H9 (cell line): Measurements from ENCODE around the gene TBC1D3B. TPM values are rescaled to one million over a fixed set of nuclear protein-coding genes. Genes with fewer than 3 reads are reported as not detected.
A peak's percentile ranks its signal among the peaks of the same experiment; 100 is the strongest.

Source experiments
- DNase-seq: peaks from one replicate; pipeline ENCODE4 v3.0.0-alpha.2; 2017
- H2AFZ ChIP-seq: one replicate; pipeline ENCODE4 v1.6.1; 2013; ENCODE audit warnings: mild to moderate bottlenecking, low read length, control low read depth, moderate library complexity
- H2AK5ac ChIP-seq: 2 replicates; pipeline ENCODE4 v1.6.1; 2013; ENCODE audit warnings: low read length, control low read depth, mixed read lengths; ENCODE audit not compliant: insufficient read length
- H2BK120ac ChIP-seq: one replicate; pipeline ENCODE4 v1.6.1; 2013; ENCODE audit warnings: low read depth, mild to moderate bottlenecking, low read length, control low read depth, inconsistent platforms; ENCODE audit not compliant: poor library complexity, severe bottlenecking
- H2BK12ac ChIP-seq: 2 replicates; pipeline ENCODE4 v1.6.1; 2013; ENCODE audit warnings: low read length, control low read depth, mixed read lengths, low read depth; ENCODE audit not compliant: insufficient read length
- H2BK15ac ChIP-seq: 2 replicates; pipeline ENCODE4 v1.6.1; 2013; ENCODE audit warnings: low read depth, low read length, control low read depth
- H2BK20ac ChIP-seq: one replicate; pipeline ENCODE4 v1.6.1; 2013; ENCODE audit warnings: low read depth, mild to moderate bottlenecking, low read length, control low read depth, inconsistent platforms; ENCODE audit not compliant: poor library complexity, severe bottlenecking
- H2BK5ac ChIP-seq: 2 replicates; pipeline ENCODE4 v1.6.1; 2013; ENCODE audit warnings: low read length, control low read depth, mixed read lengths; ENCODE audit not compliant: insufficient read length
- H3K14ac ChIP-seq: 2 replicates; pipeline ENCODE4 v1.6.1; 2013; ENCODE audit warnings: low read length, control low read depth; ENCODE audit not compliant: insufficient read depth
- H3K18ac ChIP-seq: 2 replicates; pipeline ENCODE4 v1.6.1; 2013; ENCODE audit warnings: low read depth, mild to moderate bottlenecking, mixed read lengths, low read length, control low read depth; ENCODE audit not compliant: insufficient read length
- H3K23ac ChIP-seq: 2 replicates; pipeline ENCODE4 v1.6.1; 2013; ENCODE audit warnings: low read length, control low read depth, mixed read lengths, low read depth; ENCODE audit not compliant: insufficient read length
- H3K23me2 ChIP-seq: 2 replicates; pipeline ENCODE4 v1.6.1; 2013; ENCODE audit warnings: low read depth, mild to moderate bottlenecking, mixed read lengths, low read length, control low read depth; ENCODE audit not compliant: insufficient read length, poor library complexity, severe bottlenecking
- H3K27ac ChIP-seq: 2 replicates; pipeline ENCODE4 v1.5.1; 2013; ENCODE audit warnings: low read length, control low read depth, mixed read lengths, low read depth; ENCODE audit not compliant: insufficient read length
- H3K27me3 ChIP-seq: 2 replicates; pipeline ENCODE4 v1.6.1; 2013; ENCODE audit warnings: low read length, control low read depth, inconsistent platforms; ENCODE audit not compliant: insufficient read depth
- H3K4ac ChIP-seq: 2 replicates; pipeline ENCODE4 v1.6.1; 2013; ENCODE audit warnings: low read depth, mild to moderate bottlenecking, control low read depth, inconsistent platforms, low read length, moderate library complexity
- H3K4me1 ChIP-seq: 2 replicates; pipeline ENCODE4 v1.6.1; 2013; ENCODE audit warnings: low read length, control low read depth, inconsistent platforms; ENCODE audit not compliant: insufficient read depth
- H3K4me2 ChIP-seq: 2 replicates; pipeline ENCODE4 v1.6.1; 2013; ENCODE audit warnings: low read length, control low read depth, mixed read lengths; ENCODE audit not compliant: insufficient read length, insufficient read depth
- H3K56ac ChIP-seq: 2 replicates; pipeline ENCODE4 v1.6.1; 2013; ENCODE audit warnings: low read depth, mild to moderate bottlenecking, mixed read lengths, low read length, control low read depth; ENCODE audit not compliant: insufficient read length
- H3K79me1 ChIP-seq: 2 replicates; pipeline ENCODE4 v1.6.1; 2013; ENCODE audit warnings: low read depth, mild to moderate bottlenecking, moderate library complexity, low read length, control low read depth, inconsistent platforms; ENCODE audit not compliant: insufficient read depth, poor library complexity, severe bottlenecking
- H3K79me2 ChIP-seq: 2 replicates; pipeline ENCODE4 v1.6.1; 2013; ENCODE audit warnings: low read length, control low read depth, inconsistent platforms; ENCODE audit not compliant: insufficient read depth
- H3K9ac ChIP-seq: 2 replicates; pipeline ENCODE4 v1.6.1; 2013; ENCODE audit warnings: low read length, control low read depth, mixed read lengths; ENCODE audit not compliant: insufficient read length; ENCODE audit errors: extremely low read depth
- H3K9me3 ChIP-seq: one replicate; pipeline ENCODE4 v1.6.1; 2013; ENCODE audit warnings: low read depth, low read length, inconsistent platforms; ENCODE audit not compliant: control insufficient read depth
- H3T11ph ChIP-seq: one replicate; pipeline ENCODE4 v1.6.1; 2013; ENCODE audit warnings: mild to moderate bottlenecking, low read length, control low read depth, inconsistent platforms
- H4K20me1 ChIP-seq: one replicate; pipeline ENCODE4 v1.6.1; 2013; ENCODE audit not compliant: control insufficient read depth, insufficient read length, insufficient read depth
- H4K5ac ChIP-seq: 2 replicates; pipeline ENCODE4 v1.6.1; 2013; ENCODE audit warnings: low read depth, mild to moderate bottlenecking, mixed read lengths, low read length, control low read depth; ENCODE audit not compliant: insufficient read length
- H4K8ac ChIP-seq: replicated peaks from 2 replicates; pipeline ENCODE4 v1.6.1; 2013; ENCODE audit warnings: low read length, control low read depth, mixed read lengths, low read depth; ENCODE audit not compliant: insufficient read length
- H4K91ac ChIP-seq: 2 replicates; pipeline ENCODE4 v1.6.1; 2013; ENCODE audit warnings: low read depth, mild to moderate bottlenecking, moderate library complexity, mixed read lengths, low read length, control low read depth; ENCODE audit not compliant: insufficient read length
- H3K27ac Mint-ChIP-seq, 3 experiments: 2 replicates in 2 of 3; 3 replicates in 1 of 3; pipeline ENCODE4 v1.8.0; 2020 to 2021; ENCODE audit warnings: mixed read lengths in 3 of 3, mild to moderate bottlenecking in 1 of 3, moderate library complexity in 1 of 3
- H3K27me3 Mint-ChIP-seq: 2 replicates; pipeline ENCODE4 v1.8.0; 2021; ENCODE audit warnings: low read depth, mild to moderate bottlenecking, moderate library complexity, mixed read lengths
- H3K36me3 Mint-ChIP-seq, 3 experiments: 2 replicates in 2 of 3; 3 replicates in 1 of 3; pipeline ENCODE4 v1.8.0; 2020 to 2021; ENCODE audit warnings: low read depth in 3 of 3, mixed read lengths in 3 of 3; ENCODE audit not compliant: insufficient read depth in 1 of 3
- H3K4me1 Mint-ChIP-seq, 2 experiments: 2 replicates each; pipeline ENCODE4 v1.8.0; 2020; ENCODE audit warnings: mixed read lengths in 2 of 2
- H3K4me3 Mint-ChIP-seq, 2 experiments: 2 replicates in 1 of 2; 3 replicates in 1 of 2; pipeline ENCODE4 v1.8.0; 2020 to 2021; ENCODE audit warnings: mild to moderate bottlenecking in 2 of 2, mixed read lengths in 2 of 2, moderate library complexity in 1 of 2
- H3K9me3 Mint-ChIP-seq, 2 experiments: 2 replicates in 1 of 2; 3 replicates in 1 of 2; pipeline ENCODE4 v1.8.0; 2020; ENCODE audit warnings: mild to moderate bottlenecking in 2 of 2, mixed read lengths in 2 of 2, moderate library complexity in 1 of 2
- CTCF ChIP-seq: fragments of 200-600 bp; sonication (generic); conservative IDR thresholded peaks from 3 replicates; pipeline ENCODE4 v1.8.0; 2021; ENCODE audit warnings: antibody characterized with exemption, mild to moderate bottlenecking
- WGBS: extraction: QIAGEN DNeasy Blood & Tissue Kit; methylation state at CpG from one replicate; pipeline ENCODE4 v1.1.7; 2013; ENCODE audit warnings: missing lambda C conversion rate, low lambda C conversion rate, mixed read lengths; ENCODE audit not compliant: insufficient read length; ENCODE audit errors: extremely low coverage; 5-methylcytosine and 5-hydroxymethylcytosine counted together
- total RNA-seq: library from RNA; stranded (reverse); gene quantifications from 2 replicates; pipeline ENCODE4 v1.2.1, GENCODE V29; 2021

TBC1D3B gene
- total RNA-seq, 1 experiment from 2014 or later, result 8.8 TPM

- H3K23ac ChIP-seq, result no peak overlapping the region
- peaks cover 42% of the 10 kb centered on the region for H3K27me3 Mint-ChIP-seq
- H3K9me3 ChIP-seq, result no peaks in the 10 kb centered on the region
- no peaks in the 10 kb centered on the region for H4K20me1 ChIP-seq
- H2BK12ac ChIP-seq, result no peak overlapping the region
- H3K18ac ChIP-seq, result peak overlapping the region; percentile 1
- no peaks in the 10 kb centered on the region; the same call in 1 of the 2 replicates for H3K4me1 ChIP-seq
- H3T11ph ChIP-seq, result no peak overlapping the region
- H3K79me2 ChIP-seq, result no peaks in the 10 kb centered on the region
- peaks cover 4 to 9% of the 10 kb centered on the region in 2 experiments for H3K4me1 Mint-ChIP-seq
- H3K9me3 Mint-ChIP-seq, result no peaks in the 10 kb centered on the region
- peaks cover 15% of the 10 kb centered on the region for H3K23me2 ChIP-seq
- H4K5ac ChIP-seq, result no peak overlapping the region
- no peak overlapping the region for H3K4ac ChIP-seq
- no peak overlapping the region for H2AFZ ChIP-seq
- peak; percentile 27; the same call in 2 of the 3 replicates for TF ChIP-seq CTCF
- peaks cover 0 to 3% (median 0%) of the 10 kb centered on the region in 3 experiments; a peak in 2 of 7 replicates for H3K36me3 Mint-ChIP-seq
- H2BK120ac ChIP-seq, result no peak overlapping the region
- peaks cover 9% of the 10 kb centered on the region; the same call in 1 of the 2 replicates for H3K27me3 ChIP-seq
- H2AK5ac ChIP-seq, result no peak overlapping the region
- WGBS, result no CpG with 5 or more reads among the region's 76 CpGs
- H4K8ac ChIP-seq, result no peak overlapping the region
- no peak overlapping the region for H3K9ac ChIP-seq
- peak overlapping the region; percentile 72 to 84 for H3K4me3 Mint-ChIP-seq
- peak overlapping the region; percentile 49 for H3K4me2 ChIP-seq
- H2BK20ac ChIP-seq, result no peak overlapping the region
- no peak overlapping the region for H3K56ac ChIP-seq
- no peak overlapping the region for H3K27ac Mint-ChIP-seq
- H3K14ac ChIP-seq, result peak overlapping the region; percentile 0
- no peak overlapping the region for H2BK5ac ChIP-seq
- H3K79me1 ChIP-seq, result no peaks in the 10 kb centered on the region
- no peak overlapping the region for H3K27ac ChIP-seq
- peak; percentile 94 for DNase-seq
- no peak overlapping the region for H2BK15ac ChIP-seq
- H4K91ac ChIP-seq, result no peak overlapping the region
Observed at GRCh38 chr17:36183001-36183971, 6.8 kb upstream of the TBC1D3B start.
